DMS114 treated with DMSO at 0.1 percent for 48 hours (cell line): ENCODE data around the gene CABLES2.

Experiments
- DNase-seq: peaks from one replicate; lab custom pipeline; 2025; ENCODE audit not compliant: unreplicated experiment; lab: John Stamatoyannopoulos, UW

The CABLES2 gene

DNA sequence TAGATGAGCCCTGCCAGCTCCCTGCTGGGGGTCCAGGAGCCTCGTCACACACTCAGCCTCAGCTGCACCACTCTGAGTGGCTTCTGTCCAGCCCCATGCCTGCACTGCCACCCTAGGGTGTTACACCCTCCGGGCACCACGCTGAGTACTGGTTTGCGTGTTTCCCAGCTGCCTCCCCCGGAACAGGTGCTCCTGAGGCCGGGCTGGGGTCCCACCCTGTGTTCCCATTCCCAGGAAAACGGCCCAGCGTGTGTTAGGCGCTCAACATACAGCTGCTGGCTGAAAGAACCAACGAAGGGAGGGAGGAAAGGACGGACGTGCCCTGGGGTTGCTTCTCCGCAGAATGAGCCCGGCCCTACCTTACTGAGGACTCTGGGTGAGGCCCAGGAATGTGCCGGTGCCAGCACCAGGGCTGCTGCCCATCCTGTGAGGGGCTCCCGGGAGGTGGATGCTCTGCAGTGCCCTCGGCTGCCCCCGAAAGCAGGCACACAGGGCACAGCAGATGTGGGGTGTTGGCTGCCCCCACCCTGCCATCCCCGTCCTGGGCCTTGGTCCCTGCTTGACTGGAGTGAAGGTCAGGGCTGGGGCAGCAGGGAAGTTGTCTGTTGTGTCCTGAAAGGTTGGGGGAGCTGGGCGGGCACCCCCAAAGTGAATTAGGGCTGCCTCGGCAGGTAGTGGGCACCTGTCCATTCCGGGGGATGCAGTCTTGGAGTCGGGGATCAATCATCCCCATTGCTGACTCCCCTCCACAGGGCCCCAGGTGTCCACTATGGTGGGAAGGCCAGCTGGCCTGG is 56.3 kb downstream of the CABLES2 start:
- no peak for DNase-seq

DNA sequence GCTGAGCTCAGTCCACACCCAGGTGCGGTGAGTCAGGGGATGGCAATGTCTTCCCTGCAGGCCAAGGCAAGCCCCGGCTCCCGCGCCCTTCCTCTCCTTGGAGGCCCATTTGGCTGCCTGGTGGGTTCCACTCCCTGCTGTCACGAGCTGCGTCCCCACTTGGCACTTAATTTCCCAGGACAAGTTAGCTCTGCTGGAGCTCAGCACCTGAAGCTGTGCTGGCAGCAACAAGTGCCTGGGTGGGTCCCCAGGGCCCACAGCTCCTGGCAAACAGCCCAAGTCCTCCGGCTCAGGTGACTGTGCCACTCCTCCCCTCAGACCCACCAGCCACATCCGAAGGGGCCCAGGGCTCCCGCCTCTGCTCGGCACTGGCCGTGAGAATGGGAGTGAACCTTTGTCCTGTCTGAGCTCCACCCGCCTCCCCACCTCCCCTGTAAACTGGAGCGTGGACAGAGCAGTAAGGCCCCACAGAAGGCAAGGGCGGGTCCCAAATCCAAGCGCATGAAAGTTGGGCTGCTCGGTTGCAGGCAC is 56.9 kb downstream of the CABLES2 start:
- no peak for DNase-seq

DNA sequence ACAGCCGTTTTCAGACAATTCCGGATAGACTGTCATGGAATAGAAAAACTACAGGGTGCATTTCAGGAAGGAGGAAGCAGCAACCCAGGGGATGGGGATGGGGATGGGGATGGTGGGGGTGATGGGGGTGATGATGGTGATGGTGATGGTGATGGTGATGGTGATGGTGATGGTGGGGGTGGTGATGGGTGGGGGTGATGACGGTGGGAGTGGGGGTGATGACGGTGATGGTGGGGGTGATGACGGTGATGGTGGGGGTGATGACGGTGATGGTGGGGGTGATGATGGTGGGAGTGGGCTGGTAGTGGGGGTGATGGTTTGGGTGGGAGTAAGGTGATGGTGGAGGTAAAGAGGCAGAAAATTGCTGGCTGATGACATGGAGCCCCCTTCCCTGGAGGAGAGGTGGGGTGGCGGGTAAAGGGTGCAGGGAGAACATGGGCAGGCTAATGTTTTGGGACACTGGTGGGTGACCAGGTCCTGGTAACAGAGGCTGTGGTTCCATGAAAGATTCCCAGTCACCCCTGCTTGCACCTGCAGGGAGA is 57.5 kb downstream of the CABLES2 start:
- DNase-seq: no peak

DNA sequence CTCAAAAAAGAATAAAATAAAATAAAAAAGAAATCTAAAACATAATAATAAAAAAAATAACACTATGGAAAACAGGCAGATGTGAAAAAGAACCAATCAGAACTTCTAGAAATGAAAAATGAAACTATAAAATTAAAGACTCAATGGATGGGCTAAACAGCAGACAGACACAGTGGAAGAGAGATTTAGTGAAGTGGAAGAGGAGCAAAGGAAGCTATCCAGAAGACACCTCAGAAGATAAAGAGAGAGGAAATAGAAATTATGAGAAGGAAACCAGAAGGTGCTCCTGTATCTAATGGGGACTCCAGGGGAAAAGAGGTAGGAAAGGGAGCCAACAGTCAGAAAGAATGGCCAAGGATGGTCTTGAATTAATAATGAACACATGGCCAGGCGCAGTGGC is 58.5 kb downstream of the CABLES2 start:
- DNase-seq: no peak

DNA sequence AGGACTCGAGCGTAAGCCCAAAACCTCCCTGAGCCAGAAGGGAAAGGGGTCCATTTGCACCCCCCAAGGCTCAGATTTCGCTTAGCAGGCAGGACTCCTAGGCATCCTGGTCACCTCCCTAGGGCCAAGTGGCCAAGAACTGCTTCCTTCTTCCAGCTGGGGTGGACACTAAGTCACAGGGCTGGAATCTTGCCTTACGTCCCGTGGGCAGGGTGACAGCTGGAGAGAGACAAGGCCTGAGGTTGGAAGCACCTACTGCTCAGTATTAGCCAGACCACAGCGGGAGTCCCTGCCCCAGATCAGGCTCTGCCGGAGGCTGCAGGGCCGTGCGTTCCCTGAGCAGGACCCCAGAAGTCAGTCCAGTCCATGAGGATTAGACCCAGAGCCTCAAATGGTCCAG is 59.6 kb downstream of the CABLES2 start:
- no peak for DNase-seq

DNA sequence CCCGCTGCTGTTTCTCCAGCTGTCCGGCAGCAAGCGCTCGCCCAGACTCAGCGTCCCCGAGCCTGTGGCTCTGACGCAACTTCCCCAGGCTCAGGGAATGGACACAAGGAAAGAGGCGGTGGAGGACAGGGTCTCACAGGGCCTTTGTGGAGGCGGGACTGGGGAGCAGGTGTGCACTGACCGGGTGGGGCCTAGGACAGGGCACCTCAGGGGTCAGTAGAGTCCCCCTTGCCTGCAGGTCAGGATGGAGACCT is 60.0 kb downstream of the CABLES2 start:
- no peak for DNase-seq

DNA sequence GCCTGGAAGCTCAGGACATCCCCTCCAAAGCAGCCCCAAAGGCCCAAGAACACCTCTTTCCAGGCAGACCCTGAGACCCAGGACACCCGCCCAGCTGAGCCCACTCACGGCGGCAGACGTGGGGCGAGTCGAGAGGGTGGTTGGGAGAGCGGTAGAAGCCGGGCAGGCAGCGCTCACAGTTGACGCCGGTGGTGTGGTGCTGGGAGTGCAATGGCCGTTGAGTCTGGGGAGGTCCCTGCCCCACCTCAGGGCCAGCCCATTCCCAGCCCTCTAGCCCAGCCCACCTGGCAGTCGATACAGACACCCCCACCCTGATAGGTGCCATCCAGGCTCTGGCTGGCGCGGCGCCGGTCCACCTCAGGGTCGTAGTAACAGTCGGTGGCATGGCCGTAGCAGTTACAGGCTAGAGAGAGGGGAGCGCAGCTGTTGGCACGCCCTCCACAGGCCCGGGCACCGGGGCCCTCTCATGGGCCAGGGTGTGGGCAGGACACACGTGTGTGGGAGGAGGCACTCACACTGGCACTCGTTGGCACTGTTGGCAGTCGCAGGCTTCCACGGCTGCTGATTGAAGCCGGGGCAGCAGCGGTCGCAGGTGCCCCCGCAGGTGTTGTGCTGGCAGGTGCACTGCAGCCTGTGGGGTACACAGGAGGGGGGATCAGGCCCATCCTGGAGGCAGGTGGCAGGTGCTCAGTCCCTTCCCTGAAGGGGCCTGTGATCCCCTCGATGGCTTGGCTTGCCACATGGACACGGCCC is 60.5 kb downstream of the CABLES2 start:
- DNase-seq: no peak

DNA sequence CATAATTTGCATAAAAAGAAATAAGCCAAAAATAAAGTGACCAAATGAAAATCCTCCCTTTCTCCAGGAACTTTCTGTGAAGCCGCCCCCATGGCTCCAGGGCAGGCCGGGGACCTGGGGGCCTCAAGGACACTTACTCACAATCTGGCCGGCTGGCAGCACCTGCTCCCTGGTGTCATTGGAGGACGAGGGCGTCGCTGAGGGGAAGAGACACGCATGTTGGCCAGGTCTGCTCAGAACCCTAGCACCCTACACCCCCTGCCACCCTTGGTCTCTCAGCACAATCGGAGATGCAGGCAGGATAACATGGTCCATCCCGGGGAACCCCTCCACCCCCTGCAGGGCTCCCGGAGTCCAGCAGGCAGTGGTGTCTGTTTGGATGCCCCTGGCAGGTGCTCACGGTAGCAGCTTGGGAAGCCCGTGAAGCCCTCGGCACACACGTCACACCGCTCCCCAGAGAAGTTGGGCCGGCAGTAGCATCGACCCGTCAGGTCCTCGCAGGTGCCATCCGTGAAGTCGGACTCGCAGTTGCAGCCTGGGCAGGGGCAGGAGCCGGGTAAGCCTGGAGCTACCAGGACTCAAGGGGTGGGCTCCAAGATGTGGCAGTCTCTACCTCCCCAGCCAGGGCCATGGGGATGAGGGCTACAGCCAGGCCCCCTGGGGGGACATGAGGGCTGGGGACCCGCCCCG is 61.3 kb downstream of the CABLES2 start:
- no peak for DNase-seq

DNA sequence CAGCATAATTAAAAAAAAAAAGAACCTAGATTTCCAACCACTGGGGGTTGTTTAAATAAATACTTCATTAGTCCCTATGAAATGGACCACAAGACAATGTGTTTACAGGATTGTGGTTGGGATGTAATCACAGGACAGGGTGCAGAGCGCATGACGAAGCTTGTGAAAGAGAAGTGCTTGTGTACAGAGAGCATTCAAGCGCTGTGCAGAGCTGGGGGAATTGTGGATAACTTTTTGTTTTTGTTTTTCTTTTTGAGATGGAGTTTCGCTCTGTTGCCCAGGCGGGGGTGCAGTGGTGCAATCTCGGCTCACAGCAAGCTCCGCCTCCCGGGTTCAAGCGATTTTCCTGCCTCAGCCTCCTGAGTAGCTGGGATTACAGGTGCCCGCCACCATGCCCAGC is 62.3 kb downstream of the CABLES2 start:
- DNase-seq: no peak

DNA sequence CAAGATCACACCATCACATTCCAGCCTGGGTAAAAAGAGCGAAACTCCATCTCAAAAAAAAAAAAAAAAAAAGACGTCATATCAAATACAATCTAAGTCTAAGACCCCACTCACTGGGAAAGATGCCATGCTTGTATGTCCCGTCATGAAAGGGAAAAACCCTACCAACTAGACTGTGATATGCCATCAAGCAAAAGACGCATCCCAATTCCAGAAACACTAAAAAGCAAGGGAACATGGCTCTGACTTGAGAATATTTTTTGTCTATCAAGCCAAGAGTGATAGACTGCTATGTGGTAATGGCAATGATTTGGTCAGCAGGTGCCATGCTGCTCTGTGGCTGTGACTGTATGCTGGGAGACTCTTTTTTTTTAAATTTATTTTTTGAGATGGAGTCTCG is 63.0 kb downstream of the CABLES2 start:
- DNase-seq: no peak

DNA sequence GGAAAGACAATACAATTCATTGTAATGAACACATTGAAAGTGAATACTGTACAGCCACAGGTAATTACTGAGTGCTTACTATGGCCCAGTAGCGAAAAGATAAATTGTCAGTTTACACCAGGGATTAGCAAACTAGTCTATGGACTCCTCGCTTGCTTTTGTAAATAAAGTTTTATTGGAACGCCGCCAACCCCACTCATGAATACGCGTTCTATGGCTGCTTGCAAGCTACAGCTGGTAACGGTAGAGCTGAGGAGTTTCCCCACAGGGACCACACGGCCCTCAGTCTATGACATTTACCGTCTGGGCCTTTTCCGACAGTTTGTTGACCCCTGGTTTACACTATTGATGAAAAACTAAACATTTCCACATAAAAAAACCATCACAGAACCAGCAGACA is 64.2 kb downstream of the CABLES2 start:
- DNase-seq: no peak

DNA sequence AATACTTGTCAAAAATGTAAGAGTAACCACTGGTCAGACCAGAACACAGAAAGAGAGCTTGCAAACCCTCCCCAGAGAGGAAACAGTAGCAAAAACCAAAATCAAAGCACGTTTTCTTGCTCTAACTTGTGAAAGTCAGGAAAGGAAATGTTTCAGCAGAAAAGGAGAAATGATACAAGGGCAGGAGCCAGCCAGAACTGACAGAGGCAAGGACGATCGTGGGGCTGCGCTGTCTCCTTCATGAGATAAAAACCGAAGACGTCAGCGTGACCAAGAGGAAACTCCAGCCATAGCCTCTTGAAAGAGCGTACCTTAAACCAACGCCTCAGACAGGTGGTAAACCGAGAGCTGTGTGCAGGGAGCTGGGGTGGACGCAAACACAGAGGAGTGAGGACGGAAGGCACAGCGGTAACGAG is 67.4 kb downstream of the CABLES2 start:
- no peak for DNase-seq
